ENCODE measurements around the gene TM9SF3. TPM values are rescaled to one million over a fixed set of nuclear protein-coding genes. Genes with fewer than 3 reads are reported as not detected.

TM9SF3 gene
- total and polyA plus RNA-seq, 8 donors: 28.6 to 343 (median 72.2) TPM

- Histone ChIP-seq H3K27me3 (peaks cover 0 to 21% (median 10%) of the 10 kb centered on the region in 3 donors), H3K27ac (no peak overlapping the region), H3K36me3 (peaks cover 14 to 42% (median 38%) of the 10 kb centered on the region in 4 donors), H3K4me1 (peaks cover 20 to 28% (median 24%) of the 10 kb centered on the region in 4 donors), H3K4me3 (no peak overlapping the region), H3K9me3 (no peaks in the 10 kb centered on the region)
- intact Hi-C loops (cut with DNase I; ENCODE audit: low total_unique reads): no loop called here
- 82 to 92% (median 89%) methylated on average over 1 of the region's 1 CpG for WGBS, 5 donors
- no peak for TF ChIP-seq POLR2AphosphoS5 (IDR thresholded peaks at IDR 0.05)
- no peak for TF ChIP-seq CTCF (IDR thresholded peaks at IDR 0.05)
- no peak for TF ChIP-seq EP300 (IDR thresholded peaks at IDR 0.05)
- TF ChIP-seq POLR2A (IDR thresholded peaks at IDR 0.05): no peak
- DNase-seq: no peak
These were observed 69.5 kb downstream of the TM9SF3 start for GRCh38 chr10:96517284-96517683.

- Histone ChIP-seq H3K4me3 (no peak overlapping the region), H3K27me3 (peaks cover 0 to 30% (median 17%) of the 10 kb centered on the region in 3 donors), H3K4me1 (peaks cover 21 to 30% (median 26%) of the 10 kb centered on the region in 4 donors), H3K36me3 (peaks cover 9 to 32% (median 29%) of the 10 kb centered on the region in 4 donors), H3K27ac (no peak overlapping the region), H3K9me3 (no peaks in the 10 kb centered on the region)
- WGBS, 5 donors: 83 to 92% (median 90%) methylated on average over 2 of the region's 2 CpGs
- intact Hi-C loops (cut with DNase I; ENCODE audit: low total_unique reads): no loop called here
- DNase-seq: no peak
- TF ChIP-seq EP300 (IDR thresholded peaks at IDR 0.05) (no peak), POLR2AphosphoS5 (IDR thresholded peaks at IDR 0.05) (peak in 1 of 3 donors; percentile 13), CTCF (IDR thresholded peaks at IDR 0.05) (no peak)
These were observed 70.5 kb downstream of the TM9SF3 start for GRCh38 chr10:96516337-96516736.

DNA sequence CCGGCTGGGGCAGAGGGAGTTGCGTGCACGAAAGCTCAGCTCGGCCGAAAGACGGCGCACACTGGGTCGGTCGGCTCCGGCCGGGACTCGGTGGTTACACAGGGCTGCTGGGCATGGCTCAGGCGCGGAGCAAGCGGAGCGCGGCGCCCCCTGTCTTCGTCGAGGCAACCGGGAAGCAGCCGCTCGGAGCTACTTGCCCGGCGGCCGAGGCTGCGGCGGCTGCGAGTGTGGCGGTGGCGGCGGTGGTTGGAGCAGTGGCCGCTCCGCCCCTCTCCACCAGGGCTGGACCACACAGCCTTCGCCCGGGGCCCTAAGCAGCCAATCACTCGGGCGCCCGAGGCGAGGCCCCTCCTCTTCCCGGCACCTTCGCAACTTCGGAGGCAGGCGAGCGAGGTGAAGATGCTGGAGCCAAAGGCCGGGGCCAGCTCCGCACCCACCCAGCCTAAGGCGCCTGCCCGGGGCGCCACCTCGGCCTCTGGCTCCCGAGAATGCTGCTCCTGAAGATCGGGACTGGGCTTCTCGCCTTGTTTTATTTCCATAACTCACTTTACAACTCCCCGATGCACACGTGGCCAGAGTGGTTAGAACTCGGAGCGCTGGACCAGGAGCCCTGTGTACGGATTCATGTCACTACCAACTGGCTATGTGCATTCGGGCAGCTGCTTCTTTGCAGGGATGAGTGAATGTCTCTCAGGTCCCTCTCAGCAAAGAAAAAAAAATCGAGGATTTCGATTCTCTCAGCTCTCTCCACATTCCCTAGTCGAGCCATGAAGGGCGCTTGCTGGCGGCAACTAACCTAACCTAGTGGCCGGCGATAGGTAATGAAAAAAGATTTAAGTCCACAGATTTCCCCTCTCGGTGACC, 72.9 kb downstream of the TM9SF3 start, which contains the start of gene TLL2:
Gene TLL2 (minus strand): TSS at position 229 of the 864 bp plus-strand sequence. CDS start 241 bp downstream, outside the sequence.
- Histone ChIP-seq H3K36me3 (peaks cover 0 to 11% (median 7%) of the 10 kb centered on the region in 4 donors), H3K4me3 (peak within 1 kb of the TSS; percentile 55 to 74 (median 57)), H3K4me1 (peaks cover 21 to 30% (median 26%) of the 10 kb centered on the region in 4 donors), H3K9me3 (no peaks in the 10 kb centered on the region), H3K27me3 (peaks cover 0 to 32% (median 17%) of the 10 kb centered on the region in 3 donors), H3K27ac (peak within 1 kb of the TSS in 3 of 5 donors; percentile 38 to 69 (median 41))
- peak; percentile 90 to 96 for DNase-seq
- TF ChIP-seq CTCF (IDR thresholded peaks at IDR 0.05) (peak in 5 of 7 experiments; percentile 61 to 71 (median 63)), POLR2A (IDR thresholded peaks at IDR 0.05) (no peak), EP300 (IDR thresholded peaks at IDR 0.05) (no peak), POLR2AphosphoS5 (IDR thresholded peaks at IDR 0.05) (peak; percentile 40 to 79 (median 62))
- intact Hi-C loops (cut with DNase I; ENCODE audit: low total_unique reads): no loop called here
- 1 to 3% (median 2%) methylated on average over 19 to 68 of the region's 68 CpGs for WGBS, 5 donors

- H3K27me3 ChIP-seq: peaks cover 0 to 32% (median 17%) of the 10 kb centered on the region in 3 donors
- H3K9me3 ChIP-seq: no peaks in the 10 kb centered on the region
- peaks cover 21 to 30% (median 26%) of the 10 kb centered on the region in 4 donors for H3K4me1 ChIP-seq
- peak overlapping the region; percentile 55 to 74 (median 57) for H3K4me3 ChIP-seq
- H3K36me3 ChIP-seq: peaks cover 0 to 8% (median 4%) of the 10 kb centered on the region in 4 donors
- 0 to 3% (median 1%) methylated on average over 14 to 31 of the region's 31 CpGs; no CpG with 5 or more reads in 1 of the 5 donors for WGBS, 5 donors
- no peak for TF ChIP-seq POLR2A (IDR thresholded peaks at IDR 0.05)
- no peak for TF ChIP-seq CTCF (IDR thresholded peaks at IDR 0.05)
- no peak for TF ChIP-seq EP300 (IDR thresholded peaks at IDR 0.05)
- TF ChIP-seq POLR2AphosphoS5 (IDR thresholded peaks at IDR 0.05): no peak
- DNase-seq: no peak
- intact Hi-C loops (cut with DNase I; ENCODE audit: low total_unique reads): no loop called here
- peak overlapping the region in 3 of 5 donors; percentile 38 to 69 (median 41) for H3K27ac ChIP-seq
These were observed 73.5 kb downstream of the TM9SF3 start for GRCh38 chr10:96513305-96513697.
